ENCODE results near the gene UBE3D. TPM values are rescaled to one million over a fixed set of nuclear protein-coding genes. Genes with fewer than 3 reads are reported as not detected.

Gene UBE3D
- total and polyA plus RNA-seq, 2 of the 4 experiments (the other 2 are of a cell fraction), result 3.2 to 6.3 TPM

GRCh38 chr6:82914511-82914910, 151.1 kb downstream of the UBE3D start:
- ChIA-PET CTCF (no interaction called here), POLR2A (ENCODE audit: unreplicated experiment) (no interaction called here)
- H3K36me3 ChIP-seq (ENCODE audit: control insufficient read depth, insufficient read depth, low read length), result no peaks in the 10 kb centered on the region
- no peak overlapping the region for H3K4me3 ChIP-seq (ENCODE audit: insufficient read depth, low read depth, low read length)
- H3K56ac ChIP-seq (ENCODE audit: extremely low read depth, insufficient read depth, low read length), result no peak overlapping the region
- H2AK5ac ChIP-seq (ENCODE audit: low read depth, low read length), result no peak overlapping the region
- H3K27ac ChIP-seq (ENCODE audit: insufficient read depth, low read length), result no peak overlapping the region
- H2AK9ac ChIP-seq (replicated peaks; ENCODE audit: low read depth, low read length, poor library complexity), result no peak overlapping the region
- BruUV-seq (replicated peaks), result no TSS peak
- no peaks in the 10 kb centered on the region for H3K4me1 ChIP-seq (ENCODE audit: control insufficient read depth, insufficient read depth, low read length)
- H3K9me3 ChIP-seq (ENCODE audit: control insufficient read depth, insufficient read depth, low read length), result no peaks in the 10 kb centered on the region
- H2BK5ac ChIP-seq (ENCODE audit: low read depth, low read length, poor library complexity, severe bottlenecking), result no peak overlapping the region
- no peak overlapping the region for H2AFZ ChIP-seq (replicated peaks; ENCODE audit: low read length, poor library complexity)
- no peaks in the 10 kb centered on the region for H3K79me1 ChIP-seq (ENCODE audit: low read depth in 1 of 2, low read length in 2 of 2)
- H3K4ac ChIP-seq (ENCODE audit: low read depth, low read length), result no peak overlapping the region
- no peak overlapping the region for H3K23ac ChIP-seq (ENCODE audit: low read depth, low read length)
- H3K27me3 ChIP-seq (ENCODE audit: control insufficient read depth, insufficient read depth, low read length), result no peaks in the 10 kb centered on the region
- no peak overlapping the region for H3K14ac ChIP-seq (replicated peaks; ENCODE audit: low read depth, low read length)
- intact Hi-C loops (cut with micrococcal nuclease) (no loop called here), dilution Hi-C loops (cut with HindIII; ENCODE audit: low sequenced_read_pairs, unreplicated experiment) (no loop called here), in situ Hi-C loops (cut with MboI; ENCODE audit: low sequenced_read_pairs) (no loop called here)
- H3K18ac ChIP-seq (ENCODE audit: low read depth, low read length), result no peak overlapping the region
- DNase-seq, result no peak
- no peak overlapping the region for H2BK120ac ChIP-seq (ENCODE audit: low read depth, low read length)
- H2BK20ac ChIP-seq (ENCODE audit: low read depth, low read length), result no peak overlapping the region
- H4K91ac ChIP-seq (ENCODE audit: insufficient read depth, low read depth, low read length), result no peak overlapping the region
- no peak overlapping the region for H3K4me2 ChIP-seq (ENCODE audit: low read depth, low read length)
- H4K5ac ChIP-seq (ENCODE audit: low read depth, low read length), result no peak overlapping the region
- no peaks in the 10 kb centered on the region for H4K20me1 ChIP-seq (ENCODE audit: insufficient read depth, low read length)
- no peak for TF ChIP-seq ELK1 (IDR thresholded peaks at IDR 0.05; ENCODE audit: borderline replicate concordance, low read depth, low read length)
- no peak for TF ChIP-seq RFX5 (IDR thresholded peaks at IDR 0.05; ENCODE audit: low read depth, low read length)
- no peak for TF ChIP-seq MXI1 (IDR thresholded peaks at IDR 0.05; ENCODE audit: borderline replicate concordance, low read depth, low read length)
- TF ChIP-seq CTCF (conservative IDR thresholded peaks at IDR 0.05; ENCODE audit: low read depth, low read length), result no peak
- TF ChIP-seq POLR2A (IDR thresholded peaks at IDR 0.05; ENCODE audit: low read depth, low read length), result no peak
- TF ChIP-seq BHLHE40 (IDR thresholded peaks at IDR 0.05; ENCODE audit: low read depth, low read length), result no peak
- TF ChIP-seq FOS (IDR thresholded peaks at IDR 0.05; ENCODE audit: low read depth, low read length), result no peak
- TF ChIP-seq CHD1 (IDR thresholded peaks at IDR 0.05; ENCODE audit: low read depth, low read length), result no peak
- no peak for TF ChIP-seq USF2 (IDR thresholded peaks at IDR 0.05; ENCODE audit: low read depth, low read length)
- TF ChIP-seq CEBPB (IDR thresholded peaks at IDR 0.05; ENCODE audit: low read depth, low read length), result no peak
- TF ChIP-seq SMC3 (IDR thresholded peaks at IDR 0.05; ENCODE audit: low read depth, low read length), result no peak
- TF ChIP-seq MAFK (IDR thresholded peaks at IDR 0.05; ENCODE audit: low read depth, low read length), result no peak
- no peak for TF ChIP-seq NFE2L2 (IDR thresholded peaks at IDR 0.05; ENCODE audit: low read depth, low read length)
- WGBS, 2 experiments (ENCODE audit: extremely low coverage in 2 of 2, insufficient read length in 1 of 2), result no CpG with 5 or more reads among the region's 4 CpGs
- H4K8ac ChIP-seq (ENCODE audit: low read depth in 2 of 2, low read length in 2 of 2), result no peak overlapping the region
- no peaks in the 10 kb centered on the region for H3K9me1 ChIP-seq (ENCODE audit: insufficient read depth, low read length)
- H2BK15ac ChIP-seq (ENCODE audit: low read depth, low read length), result no peak overlapping the region
- no peak for ATAC-seq (ENCODE audit: low read depth)
- no peak overlapping the region for H3K9ac ChIP-seq (ENCODE audit: low read depth, low read length)

Data from IMR-90 (cell line).